Small intestine (tissue), 7 donors: Measurements from ENCODE around the gene C5orf34. TPM values are rescaled to one million over a fixed set of nuclear protein-coding genes. Genes with fewer than 3 reads are reported as not detected.
A peak's percentile ranks its signal among the peaks of the same experiment; 100 is the strongest.
"Not testable (repeated sequence)": the region's sequence is repeated elsewhere in the genome, so short reads cannot be mapped to it uniquely, and the experiment has no call there.

Experiments used
- DNase-seq, 2 donors: peaks; one replicate each; pipeline versions ENCODE4 v3.0.0 to v3.0.0-alpha.2; 2013
- FAIRE-seq: peaks from 2 replicates; lab custom pipeline; 2012; peaks lifted over from hg19 to GRCh38; lab: Jason Lieb, UNC
- H3K27ac ChIP-seq, 3 donors: one replicate each; pipeline ENCODE4 v1.5.1; 2013; ENCODE audit warnings: low read length in 2 of 3, mild to moderate bottlenecking in 2 of 3, control low read depth in 1 of 3, inconsistent platforms in 1 of 3, low read depth in 1 of 3, moderate library complexity in 1 of 3
- H3K27me3 ChIP-seq, 3 donors: one replicate each; pipeline ENCODE4 v1.6.1; 2013; ENCODE audit warnings: low read length in 3 of 3, inconsistent platforms in 1 of 3; ENCODE audit not compliant: control insufficient read depth in 3 of 3, insufficient read depth in 3 of 3
- H3K36me3 ChIP-seq, 3 donors: one replicate each; pipeline ENCODE4 v1.6.1; 2013; ENCODE audit warnings: low read length in 3 of 3, inconsistent platforms in 1 of 3, low read depth in 1 of 3, mild to moderate bottlenecking in 1 of 3, moderate library complexity in 1 of 3; ENCODE audit not compliant: control insufficient read depth in 3 of 3, insufficient read depth in 2 of 3
- H3K4me1 ChIP-seq, 3 donors: one replicate each; pipeline ENCODE4 v1.6.1; 2013; ENCODE audit warnings: low read length in 2 of 3, inconsistent platforms in 1 of 3, low read depth in 1 of 3, mild to moderate bottlenecking in 1 of 3, moderate library complexity in 1 of 3; ENCODE audit not compliant: control insufficient read depth in 3 of 3, insufficient read depth in 2 of 3
- H3K4me3 ChIP-seq, 3 donors: one replicate each; pipeline ENCODE4 v1.5.1; 2013; ENCODE audit warnings: low read length in 3 of 3, control low read depth in 1 of 3, inconsistent platforms in 1 of 3, low read depth in 1 of 3, mild to moderate bottlenecking in 1 of 3, moderate library complexity in 1 of 3
- H3K9me3 ChIP-seq, 2 donors: one replicate each; pipeline ENCODE4 v1.6.1; 2013; ENCODE audit warnings: low read depth in 1 of 2, low read length in 1 of 2; ENCODE audit not compliant: control insufficient read depth in 2 of 2, insufficient read depth in 1 of 2
- WGBS, 3 donors: extraction: QIAGEN DNeasy Blood & Tissue Kit; methylation state at CpG; one replicate each; pipeline ENCODE4 v1.1.7; 2013; 5-methylcytosine and 5-hydroxymethylcytosine counted together
- polyA plus RNA-seq, 4 donors: library from polyadenylated mRNA; stranded (reverse) in 3 of 4; unstranded in 1 of 4; fragments of 200-250 nt in 3 of 4; fragments of 120-200 nt in 1 of 4; gene quantifications; one replicate each; pipeline versions ENCODE4 v1.2.1 to v1.2.3, GENCODE V29; 2013
- donor health status: healthy with polysubstance abuse.
- donor health status: control.
- donor health status: control.
- donor health status: Bipolar disorder and iron deficiency.
- donor health status: healthy.

The C5orf34 gene
- polyA plus RNA-seq, 4 donors: 0.22 to 2.2 (median 2.1) TPM; not detected in 1

DNA sequence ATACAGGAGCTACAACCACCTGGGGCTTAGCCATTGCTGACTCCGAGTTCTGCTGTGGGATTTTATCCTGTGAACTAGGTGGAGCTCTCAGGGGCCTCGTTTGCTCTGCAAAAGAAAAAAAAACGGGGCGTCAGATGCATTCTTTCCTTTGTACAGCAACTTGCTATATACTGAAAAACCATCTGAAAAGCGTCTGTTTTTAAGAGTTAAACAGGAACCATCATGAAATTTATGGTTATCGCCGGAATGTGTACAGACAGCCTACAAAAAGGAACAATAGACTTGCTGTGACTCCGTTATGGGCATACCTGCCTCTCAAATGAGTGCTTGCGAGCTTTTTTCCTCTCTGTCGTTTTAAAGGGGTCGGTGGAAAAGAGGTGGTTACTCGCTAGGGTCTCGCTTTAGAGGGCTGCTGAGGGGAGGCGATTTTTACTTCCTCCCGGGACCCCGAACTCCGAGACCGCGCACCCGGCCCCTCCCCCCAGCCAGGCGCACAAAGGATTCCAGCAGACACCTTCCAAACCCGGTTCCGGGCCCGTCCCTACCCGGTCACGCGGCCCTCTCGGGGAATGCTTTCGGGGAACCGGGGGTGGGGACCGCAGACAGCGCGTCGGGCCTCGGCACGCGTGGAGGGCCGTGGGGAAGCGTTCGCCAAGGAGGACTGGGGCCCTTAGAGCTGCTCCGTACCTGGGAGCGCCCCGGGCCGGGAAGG lies 41.1 kb upstream of the C5orf34 start:
- H3K9me3 ChIP-seq: no peaks in the 10 kb centered on the region
- DNase-seq (peak; percentile 60 to 84), FAIRE-seq (no peak)
- peaks cover 4 to 12% (median 11%) of the 10 kb centered on the region in 3 donors for H3K4me1 ChIP-seq
- H3K27ac ChIP-seq: peak overlapping the region; percentile 92 to 98 (median 97)
- H3K36me3 ChIP-seq: peaks cover 0 to 5% (median 0%) of the 10 kb centered on the region in 3 donors
- no peaks in the 10 kb centered on the region for H3K27me3 ChIP-seq
- 0 to 1% (median 1%) methylated on average over 34 to 44 of the region's 44 CpGs for WGBS, 3 donors
- H3K4me3 ChIP-seq: peak overlapping the region; percentile 94 to 98 (median 96)

DNA sequence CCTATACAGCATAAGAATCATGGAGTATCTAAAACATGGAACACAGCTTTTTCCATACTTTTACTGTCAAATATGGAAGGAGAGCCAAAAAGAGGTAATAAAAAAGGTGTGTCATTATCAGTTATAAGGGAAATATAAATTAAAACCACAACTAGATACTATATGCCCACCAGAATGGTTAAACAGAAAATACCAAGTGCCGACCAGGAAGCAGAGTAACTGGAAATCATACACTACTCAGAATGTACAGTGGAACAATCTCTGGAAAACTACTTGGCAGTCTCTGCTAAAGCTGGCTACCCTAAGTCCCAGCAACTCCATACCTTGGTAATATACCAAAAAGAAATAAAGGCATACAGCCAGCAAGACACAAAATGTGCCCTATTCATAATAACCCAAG lies 39.5 kb upstream of the C5orf34 start:
- WGBS, 3 donors: 88 to 97% (median 89%) methylated on average over 1 of the region's 1 CpG
- Histone ChIP-seq H3K27ac (no peak overlapping the region), H3K4me1 (peaks cover 4 to 12% (median 11%) of the 10 kb centered on the region in 3 donors), H3K36me3 (peaks cover 0 to 5% (median 2%) of the 10 kb centered on the region in 3 donors), H3K4me3 (no peak overlapping the region), H3K9me3 (no peaks in the 10 kb centered on the region), H3K27me3 (no peaks in the 10 kb centered on the region)
- DNase-seq (no peak), FAIRE-seq (no peak)

DNA sequence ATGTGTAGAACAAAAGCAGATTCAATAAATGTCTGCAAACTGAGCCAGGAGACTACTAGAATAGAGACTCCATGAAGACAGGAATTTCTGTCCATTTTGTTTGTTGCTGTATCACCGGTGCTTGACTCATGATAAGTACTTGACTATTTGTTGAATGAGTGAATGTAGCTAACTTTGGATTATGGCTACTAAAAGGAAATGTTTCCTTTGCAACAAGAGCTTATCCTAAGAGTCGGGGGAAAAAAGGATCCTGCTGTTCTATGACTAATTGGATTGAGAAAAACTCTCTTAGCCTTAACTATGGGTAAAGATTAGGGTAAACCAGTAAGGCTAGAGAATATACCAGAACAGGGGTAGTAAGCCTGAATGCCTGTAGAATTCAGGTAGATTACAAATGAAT lies 38.4 kb upstream of the C5orf34 start:
- no peak for DNase-seq
- 64 to 82% (median 74%) methylated on average over 2 of the region's 2 CpGs for WGBS, 3 donors
- H3K27me3 ChIP-seq: no peaks in the 10 kb centered on the region
- peaks cover 4 to 12% (median 11%) of the 10 kb centered on the region in 3 donors for H3K4me1 ChIP-seq
- no peak for FAIRE-seq
- no peaks in the 10 kb centered on the region for H3K9me3 ChIP-seq
- H3K36me3 ChIP-seq: peaks cover 2 to 5% (median 3%) of the 10 kb centered on the region in 3 donors
- H3K27ac ChIP-seq: no peak overlapping the region
- H3K4me3 ChIP-seq: no peak overlapping the region

DNA sequence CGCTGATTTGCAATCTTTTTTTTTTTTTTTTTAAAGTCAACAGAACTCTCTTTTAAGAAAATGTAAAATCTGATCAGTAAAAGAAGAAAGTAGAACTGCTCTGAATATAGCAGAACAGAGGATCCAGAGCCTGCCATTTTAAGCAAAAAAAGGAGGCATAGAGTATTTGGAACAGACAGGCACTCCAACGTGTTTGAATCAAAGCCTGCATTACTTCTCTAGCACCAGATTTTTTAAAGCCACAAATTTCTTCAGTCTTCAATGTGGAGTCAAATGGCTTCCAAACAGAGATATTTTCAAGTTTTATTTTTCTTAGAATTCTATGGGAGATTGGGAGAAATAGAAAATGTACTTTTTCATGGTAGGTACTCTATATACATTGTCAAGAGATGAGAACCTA lies 36.8 kb upstream of the C5orf34 start:
- no peak overlapping the region for H3K27ac ChIP-seq
- H3K9me3 ChIP-seq: no peaks in the 10 kb centered on the region
- FAIRE-seq (no peak), DNase-seq (no peak)
- H3K27me3 ChIP-seq: no peaks in the 10 kb centered on the region
- H3K4me3 ChIP-seq: no peak overlapping the region
- peaks cover 4 to 12% (median 11%) of the 10 kb centered on the region in 3 donors for H3K4me1 ChIP-seq
- 65 to 84% (median 82%) methylated on average over 2 of the region's 2 CpGs for WGBS, 3 donors
- H3K36me3 ChIP-seq: peaks cover 4 to 8% (median 5%) of the 10 kb centered on the region in 3 donors

DNA sequence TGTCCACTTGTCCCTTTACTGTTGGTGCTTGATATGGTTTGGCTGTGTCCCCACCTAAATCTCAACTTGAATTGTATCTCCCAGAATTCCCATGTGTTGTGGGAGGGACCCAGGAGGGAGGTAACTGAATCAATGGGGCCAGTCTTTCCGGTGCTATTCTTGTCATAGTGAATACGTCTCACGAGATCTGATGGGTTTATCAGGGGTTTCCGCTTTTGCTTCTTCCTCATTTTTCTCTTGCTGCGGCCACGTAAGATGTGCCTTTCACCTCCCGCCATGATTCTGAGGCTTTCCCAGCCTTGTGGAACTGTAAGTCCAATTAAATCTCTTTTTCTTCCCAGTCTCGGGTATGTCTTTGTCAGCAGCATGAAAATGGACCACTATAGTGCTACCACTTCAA lies 34.3 kb upstream of the C5orf34 start:
- 91 to 94% (median 93%) methylated on average over 8 of the region's 8 CpGs for WGBS, 3 donors

DNA sequence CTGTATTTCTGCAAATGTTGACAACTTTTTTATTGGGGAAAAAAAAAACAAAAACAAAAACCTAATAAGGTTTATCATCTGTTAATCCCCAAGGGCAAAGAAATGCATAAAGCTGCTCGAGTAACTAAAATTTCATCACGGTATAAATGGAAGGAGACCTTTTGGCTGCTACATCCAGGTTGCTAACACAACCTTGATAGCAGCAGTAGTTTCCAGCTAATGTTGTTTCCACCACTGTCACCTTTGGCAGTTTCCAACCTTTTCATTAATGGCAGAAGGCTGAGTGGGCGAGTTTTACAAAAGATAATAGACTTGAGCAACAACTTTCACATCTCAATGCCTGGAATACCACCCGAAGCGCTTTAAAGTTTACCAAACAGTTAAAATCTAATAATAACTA lies 33.4 kb upstream of the C5orf34 start:
- no peak for FAIRE-seq

More for the DNA sequence above, 34.3 kb upstream of the C5orf34 start:
- not testable (repeated sequence) for FAIRE-seq, H3K27ac ChIP-seq, H3K4me3 ChIP-seq, H3K27me3 ChIP-seq, H3K9me3 ChIP-seq, H3K4me1 ChIP-seq, DNase-seq
- peaks cover 12 to 20% (median 12%) of the 10 kb centered on the region in 3 donors for H3K36me3 ChIP-seq

DNA sequence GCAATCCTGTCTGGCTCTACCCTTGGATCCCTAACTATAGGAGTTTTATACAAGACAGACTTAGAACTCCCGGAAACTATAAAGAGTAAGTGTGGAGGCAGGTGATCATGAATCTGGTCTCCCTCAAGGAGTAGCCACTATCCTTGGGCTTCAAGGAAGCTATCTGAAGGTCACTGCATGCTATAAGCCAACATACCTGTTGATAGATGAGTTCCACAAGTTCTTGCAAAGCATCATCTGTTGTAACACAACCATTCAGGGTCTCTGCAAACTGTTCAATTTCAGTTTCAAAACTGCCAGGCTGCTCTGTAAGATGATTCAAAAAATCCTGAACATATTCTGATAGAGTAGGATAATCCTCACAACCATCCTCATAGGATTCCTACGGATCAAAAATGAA lies 32.6 kb upstream of the C5orf34 start:
- no peak for FAIRE-seq
- Histone ChIP-seq H3K9me3 (no peaks in the 10 kb centered on the region), H3K4me1 (no peaks in the 10 kb centered on the region), H3K4me3 (no peak overlapping the region), H3K27me3 (no peaks in the 10 kb centered on the region), H3K27ac (no peak overlapping the region), H3K36me3 (peaks cover 12 to 20% (median 16%) of the 10 kb centered on the region in 3 donors)
- DNase-seq: no peak
- WGBS, 3 donors: 96 to 100% (median 98%) methylated on average over 2 of the region's 2 CpGs

More for the DNA sequence above, 33.4 kb upstream of the C5orf34 start:
- H3K27me3 ChIP-seq: no peaks in the 10 kb centered on the region
- no peaks in the 10 kb centered on the region for H3K9me3 ChIP-seq
- no peak overlapping the region for H3K4me3 ChIP-seq
- no peak overlapping the region for H3K27ac ChIP-seq
- WGBS, 3 donors: 85 to 88% (median 87%) methylated on average over 5 of the region's 5 CpGs
- peaks cover 10 to 20% (median 16%) of the 10 kb centered on the region in 3 donors for H3K36me3 ChIP-seq
- peaks cover 0 to 2% (median under 1%) of the 10 kb centered on the region in 3 donors for H3K4me1 ChIP-seq
- DNase-seq: no peak

DNA sequence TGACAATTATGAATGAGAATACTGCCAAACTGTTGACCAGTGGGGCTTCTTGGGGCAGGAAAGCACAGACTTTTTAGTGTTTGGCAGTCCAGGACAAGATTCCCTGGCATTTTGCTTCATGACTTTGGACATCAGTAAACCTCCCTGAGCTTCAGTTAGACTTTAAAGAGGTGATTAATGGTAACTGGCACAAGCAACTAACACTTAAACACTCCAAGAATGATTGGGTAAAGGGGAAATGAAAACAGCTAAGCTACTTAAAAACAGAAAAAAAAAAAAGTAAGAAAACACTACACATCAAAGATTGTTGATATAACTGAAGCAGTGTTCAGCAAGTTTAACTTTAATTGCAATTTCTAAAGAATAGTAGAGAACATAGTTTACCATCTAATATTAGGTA lies 28.5 kb upstream of the C5orf34 start:
- Histone ChIP-seq H3K27ac (no peak overlapping the region), H3K36me3 (peaks cover 11 to 27% (median 19%) of the 10 kb centered on the region in 3 donors), H3K9me3 (no peaks in the 10 kb centered on the region), H3K4me1 (no peaks in the 10 kb centered on the region), H3K4me3 (no peak overlapping the region), H3K27me3 (no peaks in the 10 kb centered on the region)
- FAIRE-seq (no peak), DNase-seq (no peak)
